H1 (cell line): ENCODE data around the gene GNG4. TPM values are rescaled to one million over a fixed set of nuclear protein-coding genes. Genes with fewer than 3 reads are reported as not detected.

ENCODE experiments used
- ASH2L ChIP-seq: fragments of 200-600, 300-600 bp; sonication (generic); IDR thresholded peaks from one replicate; pipeline ENCODE4 v1.7.1; 2017; ENCODE audit warnings: low read length
- BACH1 ChIP-seq: IDR thresholded peaks from 2 replicates; pipeline ENCODE4 v1.6.1; 2012; ENCODE audit warnings: low read length, improper control_type of control experiment
- BRCA1 ChIP-seq: IDR thresholded peaks from 2 replicates; pipeline ENCODE4 v1.6.1; 2012; ENCODE audit warnings: low read depth, low read length, improper control_type of control experiment
- CHD1 ChIP-seq: IDR thresholded peaks from 2 replicates; pipeline ENCODE4 v1.6.1; 2012; ENCODE audit warnings: low read depth, low read length, improper control_type of control experiment
- CHD2 ChIP-seq: IDR thresholded peaks from 2 replicates; pipeline ENCODE4 v1.6.1; 2012; ENCODE audit warnings: low read length, improper control_type of control experiment
- CTBP2 ChIP-seq: IDR thresholded peaks from 2 replicates; pipeline ENCODE4 v1.7.0; 2011; ENCODE audit warnings: borderline replicate concordance, mild to moderate bottlenecking, moderate library complexity, mixed read lengths, low read length; ENCODE audit not compliant: insufficient read depth, insufficient read length
- EGR1 ChIP-seq: IDR thresholded peaks from 2 replicates; pipeline ENCODE4 v1.6.1; 2011; ENCODE audit warnings: low read depth, low read length, borderline replicate concordance
- HDAC2 ChIP-seq, 2 experiments: fragments of 300-600 bp in 1 of 2; sonication (generic) in 1 of 2; IDR thresholded peaks; 2 replicates each; pipeline ENCODE4 v1.6.1; 2011 to 2012; ENCODE audit warnings: low read depth in 2 of 2, low read length in 2 of 2, mild to moderate bottlenecking in 2 of 2, moderate library complexity in 2 of 2, borderline replicate concordance in 1 of 2, inconsistent platforms in 1 of 2
- JUN ChIP-seq: IDR thresholded peaks from 2 replicates; pipeline ENCODE4 v1.6.1; 2011; ENCODE audit warnings: low read depth, mild to moderate bottlenecking, improper control_type of control experiment, low read length
- MAFK ChIP-seq: IDR thresholded peaks from 2 replicates; pipeline ENCODE4 v1.6.1; 2012; ENCODE audit warnings: low read depth, mild to moderate bottlenecking, improper control_type of control experiment, low read length
- NRF1 ChIP-seq: IDR thresholded peaks from 2 replicates; pipeline ENCODE4 v1.6.1; 2011; ENCODE audit warnings: mild to moderate bottlenecking, low read depth, low read length, improper control_type of control experiment
- POLR2AphosphoS5 ChIP-seq: IDR thresholded peaks from 2 replicates; pipeline ENCODE4 v1.6.1; 2011; ENCODE audit warnings: low read depth, low read length
- RFX5 ChIP-seq: IDR thresholded peaks from 2 replicates; pipeline ENCODE4 v1.6.1; 2011; ENCODE audit warnings: low read depth, low read length, improper control_type of control experiment, borderline replicate concordance
- RXRA ChIP-seq: IDR thresholded peaks from 2 replicates; pipeline ENCODE4 v1.6.1; 2011; ENCODE audit warnings: low read depth, mild to moderate bottlenecking, low read length, moderate library complexity; ENCODE audit not compliant: insufficient read depth
- SAP30 ChIP-seq: fragments of 300-600 bp; sonication (generic); IDR thresholded peaks from 2 replicates; pipeline ENCODE4 v1.7.1; 2012; ENCODE audit warnings: low read length, moderate library complexity, mild to moderate bottlenecking, inconsistent platforms; ENCODE audit not compliant: insufficient read depth, insufficient replicate concordance
- SP2 ChIP-seq: IDR thresholded peaks from 2 replicates; pipeline ENCODE4 v1.6.1; 2012; ENCODE audit warnings: mild to moderate bottlenecking, low read length, inconsistent platforms
- TAF1 ChIP-seq: IDR thresholded peaks from 2 replicates; pipeline ENCODE4 v1.6.1; 2011; ENCODE audit warnings: mild to moderate bottlenecking, low read depth, low read length
- TCF12 ChIP-seq: IDR thresholded peaks from 2 replicates; pipeline ENCODE4 v1.6.1; 2011; ENCODE audit warnings: low read depth, mild to moderate bottlenecking, low read length
- TEAD4 ChIP-seq: IDR thresholded peaks from 2 replicates; pipeline ENCODE4 v1.6.1; 2012; ENCODE audit warnings: low read depth, low read length, inconsistent platforms, mixed read lengths
- ZNF274 ChIP-seq: IDR thresholded peaks from 2 replicates; pipeline ENCODE4 v1.7.0; 2012; ENCODE audit warnings: low read length, borderline replicate concordance; ENCODE audit errors: extremely low read depth
- polyA plus RNA-seq, 7 experiments: library from polyadenylated mRNA; depleted of rRNA in 3 of 7; stranded (reverse) in 5 of 7; unstranded in 2 of 7; fragments of >200 nt in 5 of 7; fragments of 200-250 nt in 2 of 7; gene quantifications; 1 replicate in 5 of 7; 2 replicates in 1 of 7; 4 replicates in 1 of 7; pipeline versions ENCODE4 v1.2.1 to v1.2.3, GENCODE V29; 2011 to 2013; ENCODE audit warnings: missing spikeins in 2 of 7, mixed read lengths in 2 of 7
- total RNA-seq: library from RNA; stranded (reverse); fragmentation: NEBNext Ultra II Directional; extraction: Animal tissue kit (Norgen Biotek cat#: 25700); gene quantifications from 2 replicates; pipeline ENCODE4 v1.2.1, GENCODE V29; 2021
- TF ChIP-seq, protein P1 (sequence below): IDR thresholded peaks from 2 replicates; pipeline ENCODE4 v1.6.1; 2012; ENCODE audit warnings: inconsistent platforms

Gene GNG4
- total and polyA plus RNA-seq, 2 of the 8 experiments (the other 6 are each of a cell fraction or from before 2014, with no cell fraction given): 95.5 to 96.8 TPM

GRCh38 chr1:235648954-235649367, 623 bp downstream of the GNG4 start (continued):
- no peak for TF ChIP-seq TEAD4
- peak; percentile 8 for TF ChIP-seq ASH2L
- no peak for TF ChIP-seq CHD2
- no peak for TF ChIP-seq EGR1
- TF ChIP-seq TCF12: no peak
- TF ChIP-seq MAFK: no peak
- 0 out of 2 replicates have a peak, but pooled peaks have one; percentile 45 for TF ChIP-seq TAF1
- no peak for TF ChIP-seq SP2
- TF ChIP-seq NRF1: no peak
- TF ChIP-seq ZNF274: no peak
- peak; percentile 12; the same call in 1 of the 2 replicates for TF ChIP-seq POLR2AphosphoS5
- TF ChIP-seq BRCA1: no peak
- TF ChIP-seq HDAC2 (IDR thresholded peaks at IDR 0.05; ENCODE audit: borderline replicate concordance in 1 of 2, low read depth in 2 of 2, low read length in 2 of 2): peak; percentile 30 to 89; a peak in 2 of 4 replicates
- TF ChIP-seq, protein P1, sequence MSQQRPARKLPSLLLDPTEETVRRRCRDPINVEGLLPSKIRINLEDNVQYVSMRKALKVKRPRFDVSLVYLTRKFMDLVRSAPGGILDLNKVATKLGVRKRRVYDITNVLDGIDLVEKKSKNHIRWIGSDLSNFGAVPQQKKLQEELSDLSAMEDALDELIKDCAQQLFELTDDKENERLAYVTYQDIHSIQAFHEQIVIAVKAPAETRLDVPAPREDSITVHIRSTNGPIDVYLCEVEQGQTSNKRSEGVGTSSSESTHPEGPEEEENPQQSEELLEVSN: peak; percentile 9; the same call in 1 of the 2 replicates
- no peak for TF ChIP-seq BACH1
- no peak for TF ChIP-seq JUN
- no peak for TF ChIP-seq RFX5
- no peak for TF ChIP-seq RXRA
- no peak for TF ChIP-seq CHD1
- TF ChIP-seq CTBP2: no peak
- TF ChIP-seq SAP30: peak; percentile 98
- TF ChIP-seq, all 59 proteins: peak for 13
